ENCODE measurements around the gene ZNF292. TPM values are rescaled to one million over a fixed set of nuclear protein-coding genes. Genes with fewer than 3 reads are reported as not detected.
"Not testable (repeated sequence)": the region's sequence is repeated elsewhere in the genome, so short reads cannot be mapped to it uniquely, and the experiment has no call there.

Gene ZNF292
- total RNA-seq, 1 donor from 2014 or later: 43.1 TPM

- no peak for TF ChIP-seq CTCF (IDR thresholded peaks at IDR 0.05)
- DNase-seq (no peak), ATAC-seq (no peak)
- H3K4me3 ChIP-seq: no peak overlapping the region
- intact Hi-C loops (cut with DNase I): no loop called here
- peaks cover 5% of the 10 kb centered on the region for H3K36me3 ChIP-seq
- no peak overlapping the region for H3K27ac ChIP-seq
- H3K9me3 ChIP-seq: no peaks in the 10 kb centered on the region
- no peaks in the 10 kb centered on the region for H3K27me3 ChIP-seq (ENCODE audit: low read depth)
- H3K4me1 ChIP-seq: no peaks in the 10 kb centered on the region
Measured at GRCh38 chr6:87184762-87185250, 29.4 kb downstream of the ZNF292 start.

- no peak for TF ChIP-seq CTCF (IDR thresholded peaks at IDR 0.05)
- Histone ChIP-seq H3K36me3 (no peaks in the 10 kb centered on the region), H3K9me3 (no peaks in the 10 kb centered on the region), H3K4me1 (peaks cover 13% of the 10 kb centered on the region), H3K27ac (no peak overlapping the region), H3K4me3 (no peak overlapping the region), H3K27me3 (ENCODE audit: low read depth) (no peaks in the 10 kb centered on the region)
- no peak for ATAC-seq
- intact Hi-C loops (cut with DNase I): no loop called here
- no peak for DNase-seq
Measured at GRCh38 chr6:87196275-87196842, 41.0 kb downstream of the ZNF292 start.

- no peak overlapping the region for H3K27ac ChIP-seq
- DNase-seq (no peak), ATAC-seq (no peak)
- H3K27me3 ChIP-seq (ENCODE audit: low read depth): no peaks in the 10 kb centered on the region
- no peaks in the 10 kb centered on the region for H3K36me3 ChIP-seq
- intact Hi-C loops (cut with DNase I): no loop called here
- peaks cover 13% of the 10 kb centered on the region for H3K4me1 ChIP-seq
- no peaks in the 10 kb centered on the region for H3K9me3 ChIP-seq
- no peak overlapping the region for H3K4me3 ChIP-seq
- no peak for TF ChIP-seq CTCF (IDR thresholded peaks at IDR 0.05)
Measured at GRCh38 chr6:87197547-87197946, 42.2 kb downstream of the ZNF292 start.

GRCh38 chr6:87198022-87198810, 42.9 kb downstream of the ZNF292 start:
- intact Hi-C loops (cut with DNase I); H3K36me3 ChIP-seq; H3K9me3 ChIP-seq; DNase-seq; ATAC-seq; H3K27ac ChIP-seq; H3K4me3 ChIP-seq; H3K27me3 ChIP-seq (ENCODE audit: low read depth): not testable (repeated sequence)
- peaks cover 13% of the 10 kb centered on the region for H3K4me1 ChIP-seq

- DNase-seq (no peak), ATAC-seq (no peak)
- intact Hi-C loops (cut with DNase I): no loop called here
- no peak for TF ChIP-seq CTCF (IDR thresholded peaks at IDR 0.05)
- no peaks in the 10 kb centered on the region for H3K9me3 ChIP-seq
- peaks cover 13% of the 10 kb centered on the region for H3K4me1 ChIP-seq
- no peaks in the 10 kb centered on the region for H3K36me3 ChIP-seq
- no peak overlapping the region for H3K27ac ChIP-seq
- no peak overlapping the region for H3K4me3 ChIP-seq
- H3K27me3 ChIP-seq (ENCODE audit: low read depth): no peaks in the 10 kb centered on the region
Measured at GRCh38 chr6:87199787-87200186, 44.4 kb downstream of the ZNF292 start.
